H7 (cell line): ENCODE results near the gene NLGN1. TPM values are rescaled to one million over a fixed set of nuclear protein-coding genes. Genes with fewer than 3 reads are reported as not detected.

ENCODE experiments used
- DNase-seq: peaks from one replicate; pipeline ENCODE4 v3.0.0; 2012
- H3K27me3 ChIP-seq: 2 replicates; pipeline ENCODE4 v1.6.0; 2011; ENCODE audit warnings: mild to moderate bottlenecking, low read length; ENCODE audit not compliant: control insufficient read depth, insufficient read depth
- H3K36me3 ChIP-seq: replicated peaks from 2 replicates; pipeline ENCODE4 v1.5.1; 2011; ENCODE audit warnings: low read length; ENCODE audit not compliant: control insufficient read depth, insufficient read depth
- H3K4me3 ChIP-seq: 2 replicates; pipeline ENCODE4 v1.5.1; 2011; ENCODE audit warnings: low read depth, mild to moderate bottlenecking, control low read depth, low read length, moderate library complexity; ENCODE audit not compliant: insufficient read depth
- total RNA-seq: library from RNA; depleted of rRNA; stranded (reverse); fragments of >200 nt; shearing (Covaris generic); gene quantifications from 2 replicates; pipeline ENCODE4 v1.2.3, GENCODE V29; 2014

The NLGN1 gene
- total RNA-seq, 1 experiment from 2014 or later, result 7.1 TPM

- no peak for DNase-seq
- Histone ChIP-seq H3K36me3 (no peaks in the 10 kb centered on the region), H3K4me3 (no peak overlapping the region), H3K27me3 (no peaks in the 10 kb centered on the region)
These were observed 442.3 kb downstream of the NLGN1 start for GRCh38 chr3:173839859-173840258.

- Histone ChIP-seq H3K27me3 (no peaks in the 10 kb centered on the region), H3K4me3 (no peak overlapping the region), H3K36me3 (no peaks in the 10 kb centered on the region)
- DNase-seq, result no peak
These were observed 443.8 kb downstream of the NLGN1 start for GRCh38 chr3:173841334-173841733.

GRCh38 chr3:173843060-173843459 is 445.5 kb downstream of the NLGN1 start:
- Histone ChIP-seq H3K36me3 (no peaks in the 10 kb centered on the region), H3K27me3 (no peaks in the 10 kb centered on the region), H3K4me3 (no peak overlapping the region)
- no peak for DNase-seq

GRCh38 chr3:173846584-173846983 is 449.0 kb downstream of the NLGN1 start:
- no peak for DNase-seq
- no peaks in the 10 kb centered on the region for H3K36me3 ChIP-seq
- no peak overlapping the region for H3K4me3 ChIP-seq
- no peaks in the 10 kb centered on the region for H3K27me3 ChIP-seq

GRCh38 chr3:173849489-173849888 is 451.9 kb downstream of the NLGN1 start:
- Histone ChIP-seq H3K27me3 (no peaks in the 10 kb centered on the region), H3K36me3 (no peaks in the 10 kb centered on the region)
- no peak for DNase-seq

GRCh38 chr3:173857154-173857553 is 459.6 kb downstream of the NLGN1 start:
- DNase-seq, result no peak
- no peaks in the 10 kb centered on the region for H3K27me3 ChIP-seq

More at GRCh38 chr3:173849489-173849888, 451.9 kb downstream of the NLGN1 start:
- H3K4me3 ChIP-seq, result no peak overlapping the region

GRCh38 chr3:173862701-173863100 is 465.2 kb downstream of the NLGN1 start:
- H3K27me3 ChIP-seq, result no peaks in the 10 kb centered on the region
- no peak for DNase-seq
- no peaks in the 10 kb centered on the region for H3K36me3 ChIP-seq
- no peak overlapping the region for H3K4me3 ChIP-seq

More at GRCh38 chr3:173857154-173857553, 459.6 kb downstream of the NLGN1 start:
- no peak overlapping the region for H3K4me3 ChIP-seq
- no peaks in the 10 kb centered on the region for H3K36me3 ChIP-seq

GRCh38 chr3:173863551-173863950 is 466.0 kb downstream of the NLGN1 start:
- Histone ChIP-seq H3K27me3 (no peaks in the 10 kb centered on the region), H3K36me3 (no peaks in the 10 kb centered on the region), H3K4me3 (no peak overlapping the region)
- no peak for DNase-seq

- Histone ChIP-seq H3K27me3 (no peaks in the 10 kb centered on the region), H3K36me3 (no peaks in the 10 kb centered on the region), H3K4me3 (no peak overlapping the region)
- DNase-seq, result peak; percentile 30
These were observed 468.5 kb downstream of the NLGN1 start for GRCh38 chr3:173865900-173866498.

GRCh38 chr3:173869766-173870165 is 472.2 kb downstream of the NLGN1 start:
- DNase-seq, result no peak
- no peaks in the 10 kb centered on the region for H3K36me3 ChIP-seq

GRCh38 chr3:173870976-173871375 is 473.4 kb downstream of the NLGN1 start:
- Histone ChIP-seq H3K27me3 (no peaks in the 10 kb centered on the region), H3K36me3 (no peaks in the 10 kb centered on the region), H3K4me3 (no peak overlapping the region)
- DNase-seq, result no peak

More at GRCh38 chr3:173869766-173870165, 472.2 kb downstream of the NLGN1 start:
- H3K27me3 ChIP-seq, result no peaks in the 10 kb centered on the region
- no peak overlapping the region for H3K4me3 ChIP-seq

GRCh38 chr3:173875790-173876189 is 478.2 kb downstream of the NLGN1 start:
- DNase-seq, result no peak
- Histone ChIP-seq H3K36me3 (no peaks in the 10 kb centered on the region), H3K27me3 (no peaks in the 10 kb centered on the region), H3K4me3 (no peak overlapping the region)

- no peak for DNase-seq
- no peak overlapping the region for H3K4me3 ChIP-seq
- H3K36me3 ChIP-seq, result no peaks in the 10 kb centered on the region
- H3K27me3 ChIP-seq, result no peaks in the 10 kb centered on the region
These were observed 478.9 kb downstream of the NLGN1 start for GRCh38 chr3:173876476-173876875.

- DNase-seq, result no peak
- H3K36me3 ChIP-seq, result no peaks in the 10 kb centered on the region
- H3K4me3 ChIP-seq, result no peak overlapping the region
- H3K27me3 ChIP-seq, result no peaks in the 10 kb centered on the region
These were observed 490.3 kb downstream of the NLGN1 start for GRCh38 chr3:173887888-173888287.

- Histone ChIP-seq H3K4me3 (no peak overlapping the region), H3K36me3 (no peaks in the 10 kb centered on the region), H3K27me3 (no peaks in the 10 kb centered on the region)
- no peak for DNase-seq
These were observed 492.1 kb downstream of the NLGN1 start for GRCh38 chr3:173889596-173889995.

- no peak for DNase-seq
- Histone ChIP-seq H3K36me3 (no peaks in the 10 kb centered on the region), H3K4me3 (no peak overlapping the region), H3K27me3 (no peaks in the 10 kb centered on the region)
These were observed 492.5 kb downstream of the NLGN1 start for GRCh38 chr3:173890091-173890490.
